Parathyroid adenoma (tissue), 2 donors: ENCODE measurements around the gene TDRD9.
A peak's percentile ranks its signal among the peaks of the same experiment; 100 is the strongest.

Source experiments
- H2AFZ ChIP-seq: fragments of 300-600 bp; sonication (generic); one replicate; pipeline ENCODE4 v1.7.0; 2017; ENCODE audit warnings: antibody characterized with exemption, mild to moderate bottlenecking
- H3K27ac ChIP-seq: fragments of 300-600 bp; sonication (generic); one replicate; pipeline ENCODE4 v1.7.0; 2017
- H3K27me3 ChIP-seq: fragments of 300-600 bp; sonication (generic); one replicate; pipeline ENCODE4 v1.7.0; 2017; ENCODE audit warnings: low read length; ENCODE audit not compliant: control insufficient read depth, insufficient read depth
- H3K36me3 ChIP-seq: fragments of 300-600 bp; sonication (generic); one replicate; pipeline ENCODE4 v1.7.0; 2017; ENCODE audit warnings: low read length; ENCODE audit not compliant: control insufficient read depth, insufficient read depth
- H3K4me1 ChIP-seq: fragments of 300-600 bp; sonication (generic); one replicate; pipeline ENCODE4 v1.7.0; 2017; ENCODE audit warnings: control low read depth
- H3K4me2 ChIP-seq: fragments of 300-600 bp; sonication (generic); one replicate; pipeline ENCODE4 v1.7.0; 2017; ENCODE audit warnings: low read length
- H3K4me3 ChIP-seq: fragments of 300-600 bp; sonication (generic); one replicate; pipeline ENCODE4 v1.7.0; 2017; ENCODE audit warnings: low read depth, low read length
- H3K79me2 ChIP-seq: fragments of 300-600 bp; sonication (generic); one replicate; pipeline ENCODE4 v1.7.0; 2017; ENCODE audit warnings: control low read depth
- H3K9ac ChIP-seq: fragments of 300-600 bp; sonication (generic); one replicate; pipeline ENCODE4 v1.7.0; 2017; ENCODE audit warnings: mild to moderate bottlenecking
- H3K9me3 ChIP-seq: fragments of 300-600 bp; sonication (generic); one replicate; pipeline ENCODE4 v1.7.0; 2017; ENCODE audit warnings: low read length; ENCODE audit not compliant: control insufficient read depth
- TF ChIP-seq, protein P1 (sequence below): fragments of 300-600 bp; sonication (generic); IDR thresholded peaks from one replicate; pipeline ENCODE4 v1.7.0; 2017; ENCODE audit warnings: antibody characterized with exemption, mild to moderate bottlenecking
- donor health status: primary hyperparathyroidism.

TDRD9 gene

GRCh38 chr14:104048758-104049507 lies 120.7 kb downstream of the TDRD9 start:
- Histone ChIP-seq H2AFZ (peak overlapping the region; percentile 25), H3K36me3 (no peaks in the 10 kb centered on the region), H3K4me1 (peaks cover 5% of the 10 kb centered on the region), H3K27me3 (no peaks in the 10 kb centered on the region), H3K9ac (no peak overlapping the region), H3K4me2 (no peak overlapping the region), H3K4me3 (no peak overlapping the region), H3K9me3 (no peaks in the 10 kb centered on the region), H3K27ac (peak overlapping the region; percentile 24), H3K79me2 (no peaks in the 10 kb centered on the region)
- TF ChIP-seq, protein P1, sequence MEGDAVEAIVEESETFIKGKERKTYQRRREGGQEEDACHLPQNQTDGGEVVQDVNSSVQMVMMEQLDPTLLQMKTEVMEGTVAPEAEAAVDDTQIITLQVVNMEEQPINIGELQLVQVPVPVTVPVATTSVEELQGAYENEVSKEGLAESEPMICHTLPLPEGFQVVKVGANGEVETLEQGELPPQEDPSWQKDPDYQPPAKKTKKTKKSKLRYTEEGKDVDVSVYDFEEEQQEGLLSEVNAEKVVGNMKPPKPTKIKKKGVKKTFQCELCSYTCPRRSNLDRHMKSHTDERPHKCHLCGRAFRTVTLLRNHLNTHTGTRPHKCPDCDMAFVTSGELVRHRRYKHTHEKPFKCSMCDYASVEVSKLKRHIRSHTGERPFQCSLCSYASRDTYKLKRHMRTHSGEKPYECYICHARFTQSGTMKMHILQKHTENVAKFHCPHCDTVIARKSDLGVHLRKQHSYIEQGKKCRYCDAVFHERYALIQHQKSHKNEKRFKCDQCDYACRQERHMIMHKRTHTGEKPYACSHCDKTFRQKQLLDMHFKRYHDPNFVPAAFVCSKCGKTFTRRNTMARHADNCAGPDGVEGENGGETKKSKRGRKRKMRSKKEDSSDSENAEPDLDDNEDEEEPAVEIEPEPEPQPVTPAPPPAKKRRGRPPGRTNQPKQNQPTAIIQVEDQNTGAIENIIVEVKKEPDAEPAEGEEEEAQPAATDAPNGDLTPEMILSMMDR = no peak

- H2AFZ ChIP-seq = peak overlapping the region; percentile 7
- no peak overlapping the region for H3K9ac ChIP-seq
- TF ChIP-seq, protein P1 = no peak
- no peaks in the 10 kb centered on the region for H3K27me3 ChIP-seq
- peaks cover 5% of the 10 kb centered on the region for H3K4me1 ChIP-seq
- H3K9me3 ChIP-seq = no peaks in the 10 kb centered on the region
- no peaks in the 10 kb centered on the region for H3K79me2 ChIP-seq
- no peaks in the 10 kb centered on the region for H3K36me3 ChIP-seq
- no peak overlapping the region for H3K4me3 ChIP-seq
- no peak overlapping the region for H3K27ac ChIP-seq
- H3K4me2 ChIP-seq = no peak overlapping the region
Observed at GRCh38 chr14:104049576-104050240, 121.5 kb downstream of the TDRD9 start.

- H3K9ac ChIP-seq = no peak overlapping the region
- H2AFZ ChIP-seq = no peak overlapping the region
- no peaks in the 10 kb centered on the region for H3K36me3 ChIP-seq
- H3K4me1 ChIP-seq = peaks cover 5% of the 10 kb centered on the region
- no peak overlapping the region for H3K27ac ChIP-seq
- H3K9me3 ChIP-seq = no peaks in the 10 kb centered on the region
- no peaks in the 10 kb centered on the region for H3K79me2 ChIP-seq
- no peak overlapping the region for H3K4me2 ChIP-seq
- TF ChIP-seq, protein P1 = no peak
- no peaks in the 10 kb centered on the region for H3K27me3 ChIP-seq
- H3K4me3 ChIP-seq = no peak overlapping the region
Observed at GRCh38 chr14:104051092-104051813, 123.0 kb downstream of the TDRD9 start.

DNA sequence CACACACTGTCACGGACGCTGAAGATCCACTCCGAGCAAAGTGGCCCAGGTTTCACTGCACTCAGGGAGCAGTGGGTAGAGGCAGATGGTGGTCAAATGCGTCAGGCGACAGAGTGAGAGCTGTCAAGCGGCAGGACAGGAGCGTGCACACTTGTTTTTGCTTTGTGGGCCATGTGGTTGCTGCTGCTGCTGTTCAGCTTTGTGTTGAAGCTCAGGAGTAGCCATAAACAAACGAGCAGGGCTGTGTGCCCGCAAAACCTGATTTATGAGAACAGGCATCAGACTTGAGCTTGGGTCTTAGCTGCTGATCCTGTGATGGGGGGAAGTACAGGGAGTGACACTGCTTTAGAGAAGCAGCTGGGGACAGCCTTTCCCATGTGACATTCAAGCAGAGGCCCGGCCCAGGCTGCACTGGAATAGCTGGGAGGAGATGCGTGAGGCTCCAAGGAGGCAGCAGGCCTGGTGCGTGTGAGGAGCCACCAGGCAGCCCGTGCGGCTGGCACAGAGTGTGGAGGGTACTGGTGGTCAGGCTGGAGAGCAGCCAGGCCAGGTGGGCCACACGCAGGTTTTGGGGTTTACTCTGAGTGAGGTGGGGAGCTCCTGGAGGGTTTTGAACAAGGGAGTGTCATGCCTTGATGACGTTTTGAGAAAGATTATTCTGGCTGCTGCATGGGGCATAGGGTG lies 126.1 kb downstream of the TDRD9 start:
- H3K4me2 ChIP-seq = no peak overlapping the region
- no peaks in the 10 kb centered on the region for H3K9me3 ChIP-seq
- H3K79me2 ChIP-seq = no peaks in the 10 kb centered on the region
- no peaks in the 10 kb centered on the region for H3K4me1 ChIP-seq
- no peak overlapping the region for H3K9ac ChIP-seq
- no peaks in the 10 kb centered on the region for H3K27me3 ChIP-seq
- TF ChIP-seq, protein P1 = no peak
- H3K27ac ChIP-seq = no peak overlapping the region
- H3K4me3 ChIP-seq = no peak overlapping the region
- H3K36me3 ChIP-seq = no peaks in the 10 kb centered on the region
- H2AFZ ChIP-seq = no peak overlapping the region
